ENCODE results near the gene RIMBP2.

- TF ChIP-seq CTCF (IDR thresholded peaks at IDR 0.05; ENCODE audit: low read length) (no peak), EZH2 (optimal IDR thresholded peaks at IDR 0.05; ENCODE audit: low read depth, low read length) (no peak)
Measured at GRCh38 chr12:130468186-130468585, 247.9 kb downstream of the RIMBP2 start.
